Kidney epithelial cell (primary cell): ENCODE data around the gene FAHD1. TPM values are rescaled to one million over a fixed set of nuclear protein-coding genes. Genes with fewer than 3 reads are reported as not detected.

Source experiments
- DNase-seq: peaks from one replicate; pipeline ENCODE4 v3.0.0-alpha.2; 2010; ENCODE audit warnings: low read depth
- H3K27me3 ChIP-seq: 2 replicates; pipeline ENCODE4 v1.6.0; 2011; ENCODE audit warnings: low read length; ENCODE audit not compliant: control insufficient read depth, insufficient read depth
- H3K36me3 ChIP-seq: 2 replicates; pipeline ENCODE4 v1.5.1; 2011; ENCODE audit warnings: low read length; ENCODE audit not compliant: control insufficient read depth, insufficient read depth
- H3K4me3 ChIP-seq: 2 replicates; pipeline ENCODE4 v1.5.1; 2011; ENCODE audit warnings: low read depth, mild to moderate bottlenecking, control low read depth, low read length
- total RNA-seq: library from RNA; depleted of rRNA; stranded (reverse); fragments of >200 nt; gene quantifications from 2 replicates; pipeline ENCODE4 v1.2.3, GENCODE V29; 2015
- TF ChIP-seq, protein P1 (sequence below): IDR thresholded peaks from 2 replicates; pipeline ENCODE4 v1.5.1; 2011; ENCODE audit warnings: mild to moderate bottlenecking, moderate library complexity, low read length, control low read depth, inconsistent platforms; ENCODE audit not compliant: insufficient read depth, poor library complexity, severe bottlenecking

The FAHD1 gene
- total RNA-seq, 1 donor from 2014 or later, result 59.7 TPM

DNA sequence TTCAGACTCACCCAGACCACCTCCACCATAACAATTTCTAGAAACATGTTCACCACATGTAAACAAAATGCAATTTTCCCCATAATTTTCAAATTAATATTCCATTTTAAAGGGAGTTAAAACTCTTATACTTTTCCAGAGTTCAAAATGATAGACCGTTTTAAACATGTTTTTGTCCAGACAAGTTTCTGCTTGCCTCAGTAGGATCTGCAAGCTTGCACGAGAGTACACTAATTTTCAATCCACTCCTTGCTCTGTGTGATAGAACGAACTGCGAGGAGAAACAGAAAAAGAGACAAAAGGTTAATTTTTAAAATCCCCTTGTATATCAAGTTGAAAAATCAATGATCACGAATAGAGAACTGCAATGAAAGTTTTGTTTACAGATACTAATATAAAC, 7.1 kb downstream of the FAHD1 start:
- DNase-seq, result no peak

GRCh38 chr16:1839554-1839953, 12.5 kb downstream of the FAHD1 start:
- TF ChIP-seq, protein P1, sequence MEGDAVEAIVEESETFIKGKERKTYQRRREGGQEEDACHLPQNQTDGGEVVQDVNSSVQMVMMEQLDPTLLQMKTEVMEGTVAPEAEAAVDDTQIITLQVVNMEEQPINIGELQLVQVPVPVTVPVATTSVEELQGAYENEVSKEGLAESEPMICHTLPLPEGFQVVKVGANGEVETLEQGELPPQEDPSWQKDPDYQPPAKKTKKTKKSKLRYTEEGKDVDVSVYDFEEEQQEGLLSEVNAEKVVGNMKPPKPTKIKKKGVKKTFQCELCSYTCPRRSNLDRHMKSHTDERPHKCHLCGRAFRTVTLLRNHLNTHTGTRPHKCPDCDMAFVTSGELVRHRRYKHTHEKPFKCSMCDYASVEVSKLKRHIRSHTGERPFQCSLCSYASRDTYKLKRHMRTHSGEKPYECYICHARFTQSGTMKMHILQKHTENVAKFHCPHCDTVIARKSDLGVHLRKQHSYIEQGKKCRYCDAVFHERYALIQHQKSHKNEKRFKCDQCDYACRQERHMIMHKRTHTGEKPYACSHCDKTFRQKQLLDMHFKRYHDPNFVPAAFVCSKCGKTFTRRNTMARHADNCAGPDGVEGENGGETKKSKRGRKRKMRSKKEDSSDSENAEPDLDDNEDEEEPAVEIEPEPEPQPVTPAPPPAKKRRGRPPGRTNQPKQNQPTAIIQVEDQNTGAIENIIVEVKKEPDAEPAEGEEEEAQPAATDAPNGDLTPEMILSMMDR, result no peak
- Histone ChIP-seq H3K27me3 (no peaks in the 10 kb centered on the region), H3K4me3 (no peak overlapping the region), H3K36me3 (no peaks in the 10 kb centered on the region)
- no peak for DNase-seq

More for the DNA sequence above, 7.1 kb downstream of the FAHD1 start:
- Histone ChIP-seq H3K4me3 (no peak overlapping the region), H3K27me3 (no peaks in the 10 kb centered on the region), H3K36me3 (no peaks in the 10 kb centered on the region)
- TF ChIP-seq, protein P1, result no peak

DNA sequence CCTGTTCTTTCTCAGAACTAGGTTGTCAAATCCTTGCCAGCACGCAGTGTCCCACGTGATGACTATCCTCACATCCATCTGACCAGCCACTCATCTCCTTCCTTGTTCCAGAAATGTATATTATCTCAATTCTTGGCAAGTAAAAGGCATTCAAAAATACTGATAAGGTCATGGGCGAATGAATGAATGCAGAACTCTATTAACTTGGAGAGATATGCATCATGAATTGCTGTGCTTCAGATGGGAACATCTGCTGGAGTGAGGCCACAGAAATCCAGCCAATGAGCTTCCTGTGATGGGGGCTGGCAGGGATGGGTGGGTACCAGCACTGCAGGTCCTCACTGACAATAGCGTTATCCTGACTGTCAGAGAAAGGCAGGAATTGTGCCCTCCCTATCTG, 19.0 kb downstream of the FAHD1 start:
- DNase-seq, result no peak
- Histone ChIP-seq H3K4me3 (no peak overlapping the region), H3K36me3 (no peaks in the 10 kb centered on the region), H3K27me3 (no peaks in the 10 kb centered on the region)
- TF ChIP-seq, protein P1, result no peak

GRCh38 chr16:1846416-1846815, 19.4 kb downstream of the FAHD1 start:
- Histone ChIP-seq H3K27me3 (no peaks in the 10 kb centered on the region), H3K4me3 (no peak overlapping the region), H3K36me3 (no peaks in the 10 kb centered on the region)
- DNase-seq, result no peak
- TF ChIP-seq, protein P1, result no peak

GRCh38 chr16:1850981-1851380, 24.0 kb downstream of the FAHD1 start:
- Histone ChIP-seq H3K36me3 (no peaks in the 10 kb centered on the region), H3K27me3 (no peaks in the 10 kb centered on the region), H3K4me3 (no peak overlapping the region)
- TF ChIP-seq, protein P1, result no peak
- no peak for DNase-seq

DNA sequence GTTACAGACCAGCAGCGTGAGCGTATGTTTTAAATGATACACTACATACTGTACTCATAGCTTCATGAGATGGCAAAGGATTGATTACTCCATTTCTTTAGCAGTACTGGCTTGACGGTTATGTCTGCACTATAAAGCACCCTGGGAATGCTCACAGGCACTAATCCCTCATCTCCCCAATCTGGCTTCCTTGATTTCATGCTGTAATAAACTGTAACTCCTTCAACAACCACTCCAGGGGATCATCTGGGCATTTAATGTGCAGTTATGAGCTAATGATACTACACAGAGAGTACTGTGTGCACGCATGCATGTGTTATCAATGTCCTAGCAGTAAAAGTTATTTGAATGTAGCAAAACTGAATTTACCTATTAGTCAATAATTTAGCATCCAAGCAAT, 24.8 kb downstream of the FAHD1 start:
- Histone ChIP-seq H3K36me3 (no peaks in the 10 kb centered on the region), H3K4me3 (no peak overlapping the region), H3K27me3 (peaks cover 1% of the 10 kb centered on the region)
- TF ChIP-seq, protein P1, result no peak
- DNase-seq, result no peak
